ENCODE results near the gene CRYL1. TPM values are rescaled to one million over a fixed set of nuclear protein-coding genes. Genes with fewer than 3 reads are reported as not detected.

The CRYL1 gene
- total RNA-seq, 1 donor from 2014 or later, result 29.4 TPM

- H3K27me3 Mint-ChIP-seq (ENCODE audit: low read depth), result no peaks in the 10 kb centered on the region
- DNase-seq (ENCODE audit: low spot score in 2 of 2, unreplicated experiment in 2 of 2), result no peak
- H3K4me1 Mint-ChIP-seq, result peaks cover 9% of the 10 kb centered on the region
- peaks cover 6% of the 10 kb centered on the region for H3K9me3 Mint-ChIP-seq
- no peak overlapping the region for H3K4me3 Mint-ChIP-seq
- H3K36me3 Mint-ChIP-seq, result no peaks in the 10 kb centered on the region
- TF ChIP-seq CTCF (IDR thresholded peaks at IDR 0.05; ENCODE audit: unreplicated experiment), result no peak
- no peak overlapping the region for H3K27ac Mint-ChIP-seq
These were observed 155.7 kb downstream of the CRYL1 start for GRCh38 chr13:20369886-20370361.

- Mint-ChIP-seq H3K27me3 (ENCODE audit: low read depth) (no peaks in the 10 kb centered on the region), H3K4me3 (no peak overlapping the region), H3K36me3 (no peaks in the 10 kb centered on the region), H3K9me3 (peaks cover 6% of the 10 kb centered on the region), H3K4me1 (peaks cover 37% of the 10 kb centered on the region), H3K27ac (no peak overlapping the region)
- TF ChIP-seq CTCF (IDR thresholded peaks at IDR 0.05; ENCODE audit: unreplicated experiment), result no peak
- DNase-seq (ENCODE audit: low spot score in 2 of 2, unreplicated experiment in 2 of 2), result no peak
These were observed 159.6 kb downstream of the CRYL1 start for GRCh38 chr13:20366056-20366455.

- no peak for TF ChIP-seq CTCF (IDR thresholded peaks at IDR 0.05; ENCODE audit: unreplicated experiment)
- DNase-seq (ENCODE audit: low spot score in 2 of 2, unreplicated experiment in 2 of 2), result no peak
- peaks cover 51% of the 10 kb centered on the region for H3K4me1 Mint-ChIP-seq
- H3K27ac Mint-ChIP-seq, result no peak overlapping the region
- peaks cover 3% of the 10 kb centered on the region for H3K9me3 Mint-ChIP-seq
- no peaks in the 10 kb centered on the region for H3K36me3 Mint-ChIP-seq
- H3K27me3 Mint-ChIP-seq (ENCODE audit: low read depth), result no peaks in the 10 kb centered on the region
- no peak overlapping the region for H3K4me3 Mint-ChIP-seq
These were observed 162.1 kb downstream of the CRYL1 start for GRCh38 chr13:20363603-20364002.

GRCh38 chr13:20363172-20363571, 162.5 kb downstream of the CRYL1 start:
- H3K9me3 Mint-ChIP-seq, result no peaks in the 10 kb centered on the region
- no peak overlapping the region for H3K4me3 Mint-ChIP-seq
- no peak for TF ChIP-seq CTCF (IDR thresholded peaks at IDR 0.05; ENCODE audit: unreplicated experiment)
- H3K4me1 Mint-ChIP-seq, result peaks cover 55% of the 10 kb centered on the region
- H3K36me3 Mint-ChIP-seq, result no peaks in the 10 kb centered on the region
- H3K27me3 Mint-ChIP-seq (ENCODE audit: low read depth), result no peaks in the 10 kb centered on the region
- no peak for DNase-seq (ENCODE audit: low spot score in 2 of 2, unreplicated experiment in 2 of 2)
- no peak overlapping the region for H3K27ac Mint-ChIP-seq

- peaks cover 60% of the 10 kb centered on the region for H3K4me1 Mint-ChIP-seq
- H3K9me3 Mint-ChIP-seq, result no peaks in the 10 kb centered on the region
- no peak for DNase-seq (ENCODE audit: low spot score in 2 of 2, unreplicated experiment in 2 of 2)
- no peaks in the 10 kb centered on the region for H3K27me3 Mint-ChIP-seq (ENCODE audit: low read depth)
- H3K27ac Mint-ChIP-seq, result no peak overlapping the region
- no peaks in the 10 kb centered on the region for H3K36me3 Mint-ChIP-seq
- TF ChIP-seq CTCF (IDR thresholded peaks at IDR 0.05; ENCODE audit: unreplicated experiment), result no peak
- H3K4me3 Mint-ChIP-seq, result no peak overlapping the region
These were observed 163.1 kb downstream of the CRYL1 start for GRCh38 chr13:20362484-20363041.

Measured in mesothelial cell of epicardium (in vitro differentiated cells).